DOHH2 (cell line): ENCODE measurements around the gene ZNF319.

Experiments used
- CTCF ChIP-seq: fragments of 200-600 bp; sonication (generic); IDR thresholded peaks from one replicate; pipeline ENCODE4 v1.5.1; 2014; ENCODE audit warnings: antibody characterized with exemption, mild to moderate bottlenecking, low read depth, low read length; ENCODE audit not compliant: poor library complexity, severe bottlenecking
- EZH2phosphoT487 ChIP-seq: fragments of 200-600 bp; sonication (generic); IDR thresholded peaks from 2 replicates; pipeline ENCODE4 v1.6.1; 2017; ENCODE audit warnings: borderline replicate concordance, mild to moderate bottlenecking, antibody characterized with exemption, low read length, moderate library complexity, mixed read lengths

- no peak for TF ChIP-seq CTCF
- no peak for TF ChIP-seq EZH2phosphoT487
Observed at GRCh38 chr16:58034128-58034685, 33.7 kb upstream of the ZNF319 start.
